IMR-90 (cell line): ENCODE results near the gene FANCL. TPM values are rescaled to one million over a fixed set of nuclear protein-coding genes. Genes with fewer than 3 reads are reported as not detected.
A peak's percentile ranks its signal among the peaks of the same experiment; 100 is the strongest.
"Not testable (repeated sequence)": the region's sequence is repeated elsewhere in the genome, so short reads cannot be mapped to it uniquely, and the experiment has no call there.

ENCODE experiments used
- ATAC-seq: fragments of 200-7000 bp; cut with Tn5 transposase; 2 replicates; pipeline ENCODE4 v1.9.1; 2020; ENCODE audit warnings: low read depth, mild to moderate bottlenecking, moderate library complexity
- BruUV-seq: library from RNA; stranded (reverse); fragments of 400-500 nt; replicated peaks from 2 replicates; lab custom pipeline; 2021; lab: Mats Ljungman, UMichigan
- CTCF ChIA-PET: fragments of 300-600 bp; formaldehyde crosslinking; extraction: SDS; loops from one replicate; lab custom pipeline; 2021; ENCODE audit warnings: antibody characterized with exemption; lab: Yijun Ruan, JAX
- POLR2A ChIA-PET: fragments of 300-600 bp; sonication (Branson Sonifier 250); formaldehyde crosslinking; loops from one replicate; lab custom pipeline; 2022; ENCODE audit warnings: antibody characterized with exemption; ENCODE audit not compliant: unreplicated experiment; lab: Charles Lee
- DNase-seq: peaks from one replicate; pipeline ENCODE4 v3.0.0; 2013
- H2AFZ ChIP-seq: replicated peaks from 2 replicates; pipeline ENCODE3; 2013; ENCODE audit warnings: low read length, mild to moderate bottlenecking; ENCODE audit not compliant: poor library complexity
- H2AK5ac ChIP-seq: 2 replicates; pipeline ENCODE4 v1.6.1; 2013; ENCODE audit warnings: low read depth, low read length, inconsistent platforms
- H2AK9ac ChIP-seq: replicated peaks from 2 replicates; pipeline ENCODE3; 2013; ENCODE audit warnings: mild to moderate bottlenecking, low read depth, low read length, moderate library complexity; ENCODE audit not compliant: poor library complexity
- H2BK120ac ChIP-seq: 2 replicates; pipeline ENCODE4 v1.6.1; 2013; ENCODE audit warnings: low read depth, low read length, inconsistent platforms
- H2BK15ac ChIP-seq: 3 replicates; pipeline ENCODE4 v1.6.1; 2013; ENCODE audit warnings: low read depth, low read length, inconsistent platforms
- H2BK20ac ChIP-seq: 2 replicates; pipeline ENCODE4 v1.6.1; 2013; ENCODE audit warnings: low read depth, mild to moderate bottlenecking, inconsistent platforms, low read length, moderate library complexity
- H2BK5ac ChIP-seq: 2 replicates; pipeline ENCODE4 v1.6.1; 2013; ENCODE audit warnings: mild to moderate bottlenecking, low read depth, low read length, inconsistent platforms; ENCODE audit not compliant: poor library complexity, severe bottlenecking
- H3K14ac ChIP-seq: replicated peaks from 2 replicates; pipeline ENCODE4 v1.6.1; 2013; ENCODE audit warnings: low read depth, low read length, inconsistent platforms
- H3K18ac ChIP-seq: 2 replicates; pipeline ENCODE4 v1.6.1; 2013; ENCODE audit warnings: low read depth, low read length, control low read depth
- H3K23ac ChIP-seq: 2 replicates; pipeline ENCODE4 v1.6.1; 2013; ENCODE audit warnings: low read depth, low read length, inconsistent platforms
- H3K27ac ChIP-seq: 2 replicates; pipeline ENCODE4 v1.5.1; 2013; ENCODE audit warnings: mild to moderate bottlenecking, control low read depth, low read length; ENCODE audit not compliant: insufficient read depth
- H3K27me3 ChIP-seq: 2 replicates; pipeline ENCODE4 v1.6.1; 2013; ENCODE audit warnings: low read length; ENCODE audit not compliant: control insufficient read depth, insufficient read depth
- H3K36me3 ChIP-seq: 2 replicates; pipeline ENCODE4 v1.6.1; 2013; ENCODE audit warnings: low read length, mixed read lengths; ENCODE audit not compliant: control insufficient read depth, insufficient read depth
- H3K4ac ChIP-seq: 2 replicates; pipeline ENCODE4 v1.6.1; 2013; ENCODE audit warnings: low read depth, low read length, inconsistent platforms
- H3K4me1 ChIP-seq: 2 replicates; pipeline ENCODE4 v1.6.1; 2013; ENCODE audit warnings: low read length, mixed read lengths; ENCODE audit not compliant: control insufficient read depth, insufficient read depth
- H3K4me2 ChIP-seq: 2 replicates; pipeline ENCODE4 v1.6.1; 2013; ENCODE audit warnings: low read depth, mild to moderate bottlenecking, control low read depth, low read length, moderate library complexity
- H3K4me3 ChIP-seq: 2 replicates; pipeline ENCODE4 v1.5.1; 2013; ENCODE audit warnings: low read depth, mild to moderate bottlenecking, control low read depth, low read length, moderate library complexity; ENCODE audit not compliant: insufficient read depth
- H3K56ac ChIP-seq: 2 replicates; pipeline ENCODE4 v1.6.1; 2013; ENCODE audit warnings: low read length, inconsistent platforms; ENCODE audit not compliant: insufficient read depth; ENCODE audit errors: extremely low read depth
- H3K79me1 ChIP-seq, 2 experiments: 2 replicates each; pipeline ENCODE4 v1.6.1; 2013; ENCODE audit warnings: low read length in 2 of 2, inconsistent platforms in 1 of 2, low read depth in 1 of 2
- H3K9ac ChIP-seq: 2 replicates; pipeline ENCODE4 v1.6.1; 2013; ENCODE audit warnings: low read depth, low read length, control low read depth
- H3K9me1 ChIP-seq: 2 replicates; pipeline ENCODE4 v1.6.1; 2013; ENCODE audit warnings: low read length, inconsistent platforms; ENCODE audit not compliant: insufficient read depth
- H3K9me3 ChIP-seq: 2 replicates; pipeline ENCODE4 v1.6.1; 2013; ENCODE audit warnings: low read length; ENCODE audit not compliant: control insufficient read depth, insufficient read depth
- H4K20me1 ChIP-seq: 2 replicates; pipeline ENCODE4 v1.6.1; 2013; ENCODE audit warnings: low read length, inconsistent platforms; ENCODE audit not compliant: insufficient read depth
- H4K5ac ChIP-seq: 2 replicates; pipeline ENCODE4 v1.6.1; 2013; ENCODE audit warnings: mild to moderate bottlenecking, low read depth, low read length, control low read depth
- H4K8ac ChIP-seq, 2 experiments: 2 replicates each; pipeline ENCODE4 v1.6.1; 2013; ENCODE audit warnings: low read depth in 2 of 2, low read length in 2 of 2, control low read depth in 1 of 2, inconsistent platforms in 1 of 2
- H4K91ac ChIP-seq: 2 replicates; pipeline ENCODE4 v1.6.1; 2013; ENCODE audit warnings: low read depth, low read length, inconsistent platforms; ENCODE audit not compliant: insufficient read depth
- FOS ChIP-seq: fragments of 150-350 bp; IDR thresholded peaks from 2 replicates; pipeline ENCODE4 v1.6.1; 2016; ENCODE audit warnings: low read depth, low read length
- MXI1 ChIP-seq: IDR thresholded peaks from 2 replicates; pipeline ENCODE4 v1.6.1; 2012; ENCODE audit warnings: low read depth, mild to moderate bottlenecking, low read length, moderate library complexity, borderline replicate concordance
- WGBS, 2 experiments: methylation state at CpG; one replicate each; pipeline versions ENCODE4 v1.1.5 to v1.1.7; 2013; ENCODE audit warnings: missing lambda C conversion rate in 2 of 2; ENCODE audit not compliant: insufficient read length in 1 of 2; ENCODE audit errors: extremely low coverage in 2 of 2; 5-methylcytosine and 5-hydroxymethylcytosine counted together
- dilution Hi-C: fragments of 300-500 bp; cut with HindIII; formaldehyde crosslinking; loops from one replicate; pipeline ENCODE4 v1.14.3; 2018; ENCODE audit warnings: low sequenced_read_pairs; ENCODE audit not compliant: unreplicated experiment
- in situ Hi-C: fragments of 300-500 bp; cut with MboI; formaldehyde crosslinking; loops from 3 replicates; pipeline ENCODE4 v1.14.3; 2019; ENCODE audit warnings: low sequenced_read_pairs, inconsistent platforms, mixed read lengths
- intact Hi-C: fragments of 100-400 bp; cut with micrococcal nuclease; formaldehyde crosslinking; loops from 2 replicates; pipeline ENCODE4 v1.10.0; 2022
- polyA plus RNA-seq, 3 experiments: library from polyadenylated mRNA; depleted of rRNA; stranded (reverse); fragments of >200 nt; gene quantifications; 2 replicates each; pipeline ENCODE4 v1.2.3, GENCODE V29; 2012; ENCODE audit warnings: low replicate concordance in 1 of 3
- total RNA-seq: library from RNA; depleted of rRNA; stranded (reverse); fragments of >200 nt; gene quantifications from 2 replicates; pipeline ENCODE4 v1.2.3, GENCODE V29; 2012

FANCL gene
- total and polyA plus RNA-seq, 2 of the 4 experiments (the other 2 are of a cell fraction) = 9.0 to 12.7 TPM

GRCh38 chr2:58146707-58147106, 94.4 kb downstream of the FANCL start:
- H2BK20ac ChIP-seq = no peak overlapping the region
- no peak overlapping the region for H4K91ac ChIP-seq
- H3K23ac ChIP-seq = no peak overlapping the region
- in situ Hi-C loops (loop anchor here (25.0 kb wide), 1 partner anchor 291 kb away; no protein-coding TSS in a partner anchor), intact Hi-C loops (no loop called here), dilution Hi-C loops (no loop called here)
- no peak overlapping the region for H3K4me2 ChIP-seq
- no peak overlapping the region for H4K5ac ChIP-seq
- no peaks in the 10 kb centered on the region for H4K20me1 ChIP-seq
- no TSS peak for BruUV-seq
- ATAC-seq (no peak), DNase-seq (peak; percentile 46)
- no peak overlapping the region for H2AFZ ChIP-seq
- H2BK5ac ChIP-seq = no peak overlapping the region
- no peak overlapping the region for H4K8ac ChIP-seq
- no peaks in the 10 kb centered on the region for H3K9me3 ChIP-seq
- no peak overlapping the region for H3K4me3 ChIP-seq
- H3K4ac ChIP-seq = no peak overlapping the region
- H3K56ac ChIP-seq = no peak overlapping the region
- no peaks in the 10 kb centered on the region for H3K4me1 ChIP-seq
- H2BK15ac ChIP-seq = no peak overlapping the region
- no peak overlapping the region for H3K18ac ChIP-seq
- no peak overlapping the region for H3K9ac ChIP-seq
- H3K79me1 ChIP-seq = no peaks in the 10 kb centered on the region
- H3K14ac ChIP-seq = no peak overlapping the region
- ChIA-PET CTCF (no interaction called here), POLR2A (no interaction called here)
- H2AK5ac ChIP-seq = no peak overlapping the region
- no peak overlapping the region for H2AK9ac ChIP-seq
- WGBS, 2 experiments = no CpG with 5 or more reads among the region's 1 CpG
- H3K27me3 ChIP-seq = no peaks in the 10 kb centered on the region
- no peak overlapping the region for H2BK120ac ChIP-seq
- TF ChIP-seq FOS (peak; percentile 57), MXI1 (no peak)
- no peaks in the 10 kb centered on the region for H3K9me1 ChIP-seq
- no peak overlapping the region for H3K27ac ChIP-seq
- no peaks in the 10 kb centered on the region; the same call in 1 of the 2 replicates for H3K36me3 ChIP-seq

DNA sequence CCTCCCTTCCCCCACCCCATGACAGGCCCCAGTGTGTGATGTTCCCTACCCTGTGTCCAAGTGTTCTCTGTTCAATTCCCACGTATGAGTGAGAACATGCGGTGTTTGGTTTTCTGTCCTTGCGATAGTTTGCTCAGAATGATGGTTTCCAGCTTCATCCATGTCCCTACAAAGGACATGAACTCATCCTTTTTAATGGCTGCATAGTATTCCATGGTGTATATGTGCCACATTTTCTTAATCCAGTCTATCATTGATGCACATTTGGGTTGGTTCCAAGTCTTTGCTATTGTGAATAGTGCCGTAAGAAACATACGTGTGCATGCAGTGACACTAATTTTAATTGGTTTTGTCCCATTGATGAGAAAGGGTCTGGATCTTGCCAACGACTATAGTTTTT, 95.4 kb downstream of the FANCL start:
- H3K27me3 ChIP-seq, H3K23ac ChIP-seq, H3K27ac ChIP-seq, H3K18ac ChIP-seq, H3K56ac ChIP-seq, H3K4me1 ChIP-seq, H3K9ac ChIP-seq, H3K79me1 ChIP-seq, H2AFZ ChIP-seq, H3K4ac ChIP-seq, H3K14ac ChIP-seq, H4K5ac ChIP-seq, H4K20me1 ChIP-seq, H2AK5ac ChIP-seq, DNase-seq, H3K9me1 ChIP-seq, BruUV-seq, H2BK15ac ChIP-seq, H3K36me3 ChIP-seq, H2BK20ac ChIP-seq, H4K91ac ChIP-seq, H3K4me2 ChIP-seq, POLR2A ChIA-PET, H2AK9ac ChIP-seq, CTCF ChIA-PET, H4K8ac ChIP-seq, dilution Hi-C loops, H3K4me3 ChIP-seq, H3K9me3 ChIP-seq, ATAC-seq, H2BK5ac ChIP-seq, H2BK120ac ChIP-seq, intact Hi-C loops: not testable (repeated sequence)
- in situ Hi-C loops = loop anchor here (25.0 kb wide), 1 partner anchor 292 kb away; no protein-coding TSS in a partner anchor
- no CpG with 5 or more reads among the region's 6 CpGs for WGBS, 2 experiments
